T-helper 17 cell (primary cell): ENCODE data around the gene CECR2. TPM values are rescaled to one million over a fixed set of nuclear protein-coding genes. Genes with fewer than 3 reads are reported as not detected.

Experiments
- ATAC-seq: fragments of 150-1000 bp; cut with Tn5 transposase; 2 replicates; pipeline ENCODE4 v1.10.0; 2021; ENCODE audit warnings: mild to moderate bottlenecking, moderate library complexity
- DNase-seq, 3 donors: peaks; one replicate each; pipeline versions ENCODE4 v3.0.0 to v3.0.0-alpha.2; 2020 to 2021
- H3K9me3 ChIP-seq: one replicate; pipeline ENCODE4 v1.7.0; 2013; ENCODE audit warnings: low read length, mild to moderate bottlenecking; ENCODE audit not compliant: control insufficient read depth, poor library complexity, severe bottlenecking
- H3K27ac Mint-ChIP-seq: one replicate; pipeline ENCODE4 v1.8.0; 2022; ENCODE audit warnings: mild to moderate bottlenecking, moderate library complexity, mixed read lengths
- H3K27me3 Mint-ChIP-seq: one replicate; pipeline ENCODE4 v1.8.0; 2022; ENCODE audit warnings: mixed read lengths
- H3K36me3 Mint-ChIP-seq: one replicate; pipeline ENCODE4 v1.8.0; 2022; ENCODE audit warnings: low read depth, mixed read lengths
- H3K4me1 Mint-ChIP-seq: one replicate; pipeline ENCODE4 v1.8.0; 2022; ENCODE audit warnings: mild to moderate bottlenecking, mixed read lengths
- H3K4me3 Mint-ChIP-seq: one replicate; pipeline ENCODE4 v1.8.0; 2022; ENCODE audit warnings: mild to moderate bottlenecking, moderate library complexity, mixed read lengths
- total RNA-seq, 4 donors: library from RNA in 2 of 4; stranded (reverse) in 2 of 4; gene quantifications; one replicate each; pipeline ENCODE4 v1.2.3 and lab custom pipeline; 2022 to 2026

The CECR2 gene
- total RNA-seq, 2 donors from 2014 or later, result 0.29 TPM; not detected in 1

DNA sequence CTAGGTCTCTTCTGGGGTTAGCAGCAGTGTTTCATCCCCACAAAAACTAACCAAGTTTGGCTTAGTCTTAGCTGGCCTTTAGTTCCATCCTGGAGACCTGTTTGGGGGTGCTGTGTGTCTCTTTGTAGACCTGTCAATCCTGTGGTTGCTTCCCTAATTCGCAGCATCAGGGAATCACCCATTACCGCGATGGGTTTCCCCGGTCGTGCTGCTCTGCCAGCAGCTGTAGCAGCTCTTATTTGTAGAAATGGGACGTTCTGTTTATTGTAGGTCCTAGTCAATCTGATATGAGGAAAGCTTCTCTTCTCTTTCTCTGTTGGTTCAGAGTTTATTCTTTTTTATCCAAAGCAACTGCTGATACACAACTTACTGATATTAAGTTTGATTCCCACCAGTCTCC lies 91.6 kb downstream of the CECR2 start:
- peaks cover 2% of the 10 kb centered on the region for H3K4me1 Mint-ChIP-seq
- peaks cover 43% of the 10 kb centered on the region for H3K27me3 Mint-ChIP-seq
- H3K9me3 ChIP-seq, result no peaks in the 10 kb centered on the region
- no peaks in the 10 kb centered on the region for H3K36me3 Mint-ChIP-seq
- ATAC-seq, result no peak
- no peak for DNase-seq
- no peak overlapping the region for H3K4me3 Mint-ChIP-seq
- no peak overlapping the region for H3K27ac Mint-ChIP-seq

DNA sequence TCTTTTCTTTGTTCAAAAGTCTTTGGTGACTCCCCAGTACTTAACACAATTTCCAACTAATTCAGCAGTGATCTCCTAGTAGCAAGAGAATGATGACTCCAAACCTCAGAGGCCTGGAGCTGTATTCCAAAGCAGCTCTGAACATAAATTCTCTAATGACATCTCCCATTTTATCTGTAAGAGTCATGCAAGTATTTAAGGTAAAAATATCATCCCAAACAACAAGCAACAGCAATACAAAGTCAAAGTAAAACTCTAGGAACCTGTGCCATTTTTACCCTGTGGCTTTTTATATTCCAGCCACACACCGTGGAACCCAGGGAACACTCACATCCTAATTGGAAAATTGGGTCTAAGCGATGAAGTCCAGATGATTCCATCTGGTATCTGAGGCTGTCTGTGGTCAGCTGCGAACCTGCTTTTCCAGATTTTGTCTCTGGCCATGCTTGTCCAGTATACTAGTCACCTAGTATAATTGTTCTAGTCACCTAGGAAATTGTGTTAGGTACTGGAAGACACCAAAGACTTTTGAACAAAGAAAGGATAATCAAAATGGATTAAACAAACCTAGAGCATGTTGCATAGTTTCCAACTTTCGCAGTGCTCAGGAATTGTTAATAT lies 101.7 kb downstream of the CECR2 start:
- ATAC-seq (no peak), DNase-seq (no peak)
- no peaks in the 10 kb centered on the region for H3K9me3 ChIP-seq
- Mint-ChIP-seq H3K27ac (no peak overlapping the region), H3K4me1 (peaks cover 3% of the 10 kb centered on the region), H3K36me3 (peaks cover 7% of the 10 kb centered on the region), H3K4me3 (no peak overlapping the region), H3K27me3 (peaks cover 84% of the 10 kb centered on the region)

DNA sequence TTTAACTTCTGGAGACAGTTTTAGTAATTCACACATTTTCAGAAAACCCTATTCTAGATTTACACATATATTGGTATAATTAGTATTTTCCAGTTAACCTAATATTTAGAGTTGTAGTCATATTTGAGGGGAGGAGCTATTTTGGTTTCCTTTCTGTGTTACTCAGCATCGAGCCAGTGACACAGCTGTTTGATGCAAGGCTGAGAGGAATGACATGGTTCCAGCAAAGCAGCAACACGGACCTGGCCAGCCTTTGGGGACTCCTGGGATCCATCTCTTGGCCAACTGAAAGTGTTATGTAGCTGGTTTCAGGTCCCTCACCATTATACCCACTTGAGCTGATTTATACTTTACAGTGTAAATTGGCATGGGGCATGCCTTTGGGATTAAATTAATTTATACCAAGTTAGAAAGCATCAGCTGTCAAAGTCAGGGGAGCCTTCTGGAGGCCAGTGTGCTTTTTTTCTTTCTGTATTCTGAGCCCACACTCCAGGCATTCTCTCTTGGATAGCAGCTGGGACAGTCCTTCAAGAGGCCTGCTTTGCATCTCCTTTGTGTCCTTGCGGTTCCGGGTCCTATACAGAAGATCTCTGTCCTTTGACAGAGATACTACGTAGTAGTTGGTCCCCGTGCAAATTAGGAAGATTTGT lies 102.8 kb downstream of the CECR2 start:
- Mint-ChIP-seq H3K27me3 (peaks cover 85% of the 10 kb centered on the region), H3K36me3 (peaks cover 8% of the 10 kb centered on the region), H3K4me3 (no peak overlapping the region), H3K27ac (no peak overlapping the region), H3K4me1 (peaks cover 5% of the 10 kb centered on the region)
- DNase-seq, result no peak
- no peak for ATAC-seq
- H3K9me3 ChIP-seq, result no peaks in the 10 kb centered on the region

DNA sequence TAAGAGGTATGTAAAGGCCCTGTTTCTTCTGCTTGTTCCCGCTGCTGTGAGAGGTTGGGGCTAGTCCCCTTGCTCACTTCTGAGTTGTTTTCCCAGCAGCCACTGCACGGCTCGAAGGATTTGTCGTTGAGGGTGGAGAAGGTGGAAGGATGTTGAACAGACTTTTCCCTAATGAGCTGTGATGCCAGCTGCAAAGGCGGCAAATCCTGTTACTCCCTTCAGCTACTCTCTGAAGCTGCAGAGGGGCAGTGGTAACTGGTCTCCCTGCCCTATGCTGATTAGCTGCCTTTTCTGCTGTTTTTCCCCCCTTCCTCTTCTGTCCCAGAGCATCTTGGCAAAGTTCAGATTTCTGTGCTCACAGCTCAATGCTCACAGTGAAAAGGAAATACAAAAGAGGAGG lies 103.7 kb downstream of the CECR2 start:
- H3K4me3 Mint-ChIP-seq, result no peak overlapping the region
- H3K4me1 Mint-ChIP-seq, result peaks cover 5% of the 10 kb centered on the region
- H3K36me3 Mint-ChIP-seq, result peaks cover 8% of the 10 kb centered on the region
- no peak for ATAC-seq
- peaks cover 85% of the 10 kb centered on the region for H3K27me3 Mint-ChIP-seq
- H3K9me3 ChIP-seq, result no peaks in the 10 kb centered on the region
- H3K27ac Mint-ChIP-seq, result no peak overlapping the region
- no peak for DNase-seq

DNA sequence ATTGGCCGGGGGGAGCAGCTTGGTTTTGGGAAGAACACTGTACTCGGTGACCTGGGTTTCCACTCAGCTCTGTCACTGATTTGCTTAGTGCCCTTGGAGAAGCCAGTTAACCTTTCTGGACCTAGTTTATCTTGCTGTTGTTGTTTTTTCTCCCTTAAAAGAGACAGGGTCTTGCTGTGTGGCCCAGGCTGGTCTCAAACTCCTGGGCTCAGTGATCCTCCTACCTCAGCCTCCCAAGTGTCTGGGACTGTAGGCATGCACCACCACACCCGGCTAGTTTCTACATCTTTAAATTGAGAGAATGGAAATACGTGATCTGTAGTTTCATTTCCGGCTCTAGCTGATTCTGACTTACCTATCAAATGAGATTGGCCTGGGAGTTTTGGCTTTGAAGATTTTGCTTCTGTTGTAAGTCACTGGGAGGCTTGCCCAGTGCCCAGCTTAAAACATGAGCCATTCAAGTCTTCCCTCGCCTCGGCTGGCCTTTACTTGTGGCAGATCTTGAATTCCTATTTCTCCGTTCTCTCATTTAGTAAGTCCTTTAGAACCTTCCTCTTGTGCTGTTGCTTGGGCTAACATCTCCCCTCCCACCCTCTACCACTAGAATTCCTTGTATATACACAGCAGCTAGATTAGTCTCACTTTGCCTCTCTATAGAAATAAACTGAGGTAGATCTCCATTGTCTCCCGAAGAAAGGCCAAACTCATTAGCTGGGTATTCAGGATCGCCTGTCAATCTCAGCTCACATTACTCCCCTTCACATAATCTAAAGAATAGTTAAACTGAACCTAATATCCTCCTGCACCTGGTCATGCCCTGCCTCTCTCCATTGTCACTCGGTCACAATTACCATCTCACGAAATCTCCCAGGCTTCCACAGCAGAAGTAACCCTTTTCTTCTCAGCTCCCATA lies 106.3 kb downstream of the CECR2 start:
- ATAC-seq, result no peak
- Mint-ChIP-seq H3K36me3 (peaks cover 4% of the 10 kb centered on the region), H3K27ac (no peak overlapping the region), H3K4me1 (peaks cover 5% of the 10 kb centered on the region), H3K27me3 (peaks cover 76% of the 10 kb centered on the region), H3K4me3 (no peak overlapping the region)
- no peak for DNase-seq
- H3K9me3 ChIP-seq, result no peaks in the 10 kb centered on the region

DNA sequence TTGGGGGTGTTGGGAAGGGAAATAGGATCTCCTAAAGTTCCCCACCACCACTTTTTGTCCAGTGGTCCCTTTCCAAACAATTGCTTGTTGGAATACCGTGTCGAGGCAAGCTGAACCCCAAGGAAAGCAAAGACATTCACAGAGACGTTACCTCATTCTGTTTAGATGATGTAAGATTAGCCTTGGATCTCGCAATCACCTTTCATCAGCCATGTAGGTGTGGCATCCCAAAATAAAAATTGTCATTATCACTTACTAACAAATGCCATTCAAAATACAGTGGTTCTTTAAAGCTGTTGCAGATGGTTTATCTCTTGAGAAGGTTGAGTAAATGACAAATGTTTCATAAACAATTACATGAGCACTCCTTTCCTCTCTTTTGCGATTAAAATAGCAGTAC lies 107.6 kb downstream of the CECR2 start:
- Mint-ChIP-seq H3K27me3 (peaks cover 64% of the 10 kb centered on the region), H3K4me3 (no peak overlapping the region), H3K4me1 (peaks cover 2% of the 10 kb centered on the region), H3K27ac (no peak overlapping the region), H3K36me3 (peaks cover 2% of the 10 kb centered on the region)
- no peaks in the 10 kb centered on the region for H3K9me3 ChIP-seq
- ATAC-seq (no peak), DNase-seq (no peak)

DNA sequence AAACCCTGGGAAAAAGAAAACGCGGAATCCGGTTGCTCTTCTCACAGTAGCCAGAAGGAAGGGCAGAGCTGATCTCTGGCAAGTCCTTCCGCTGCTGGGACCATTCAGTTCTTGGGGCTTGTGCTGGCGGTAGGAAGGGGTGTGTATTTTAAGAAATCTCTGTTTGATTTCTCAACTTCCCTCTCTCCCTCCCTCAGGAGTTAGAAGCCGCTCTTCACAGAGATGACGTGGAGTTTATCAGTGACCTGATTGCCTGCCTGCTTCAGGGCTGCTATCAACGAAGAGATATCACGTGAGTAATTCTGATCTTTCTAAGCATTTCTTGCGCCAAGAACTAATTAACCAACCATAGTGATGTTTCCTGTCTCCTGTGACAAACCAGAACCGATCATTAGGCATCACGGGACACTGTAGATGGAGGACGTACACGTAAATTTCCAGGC lies 108.2 kb downstream of the CECR2 start:
- Mint-ChIP-seq H3K27me3 (peaks cover 61% of the 10 kb centered on the region), H3K4me1 (peaks cover 2% of the 10 kb centered on the region), H3K4me3 (no peak overlapping the region), H3K36me3 (peaks cover 2% of the 10 kb centered on the region), H3K27ac (no peak overlapping the region)
- H3K9me3 ChIP-seq, result no peaks in the 10 kb centered on the region
- no peak for DNase-seq
- no peak for ATAC-seq

DNA sequence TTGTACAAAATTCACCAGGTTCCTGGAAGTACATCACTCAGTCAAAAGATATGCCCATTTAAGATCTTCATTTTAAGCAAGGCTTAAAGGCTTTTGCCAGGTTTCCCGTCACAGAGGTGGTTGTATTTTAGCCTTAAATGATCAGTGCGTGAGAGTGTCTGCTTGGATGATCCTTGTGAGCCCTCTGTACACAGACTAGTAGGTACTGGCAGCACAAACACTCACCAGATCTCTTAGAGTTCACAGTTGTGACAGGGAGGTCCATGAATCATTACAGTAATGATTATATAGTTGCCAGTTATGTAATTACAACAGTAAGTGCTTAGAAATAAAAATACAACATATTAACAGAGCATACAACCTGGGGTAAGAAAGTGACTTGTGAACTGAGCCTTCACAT lies 109.9 kb downstream of the CECR2 start:
- Mint-ChIP-seq H3K4me1 (peaks cover 2% of the 10 kb centered on the region), H3K27me3 (peaks cover 49% of the 10 kb centered on the region), H3K36me3 (peaks cover 2% of the 10 kb centered on the region), H3K27ac (no peak overlapping the region), H3K4me3 (no peak overlapping the region)
- no peak for ATAC-seq
- no peak for DNase-seq
- no peaks in the 10 kb centered on the region for H3K9me3 ChIP-seq

DNA sequence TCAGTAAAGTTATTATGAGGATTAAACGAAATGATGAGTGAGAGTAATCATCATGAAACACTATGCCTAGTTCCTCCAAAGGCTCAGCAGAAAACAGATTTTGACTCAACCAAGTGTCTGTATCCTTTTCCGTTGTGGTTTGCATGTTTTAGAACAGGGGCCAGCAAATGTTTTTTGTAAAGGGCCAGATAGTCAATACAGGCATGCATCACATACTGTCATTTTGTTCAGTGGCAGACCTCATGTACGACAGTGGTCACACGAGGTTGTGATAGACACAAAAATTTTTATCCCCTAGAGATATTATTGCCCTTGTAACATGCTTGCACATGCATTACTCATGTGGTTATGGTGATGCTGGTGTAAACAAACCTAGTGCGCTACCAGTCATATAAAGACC lies 112.2 kb downstream of the CECR2 start:
- Mint-ChIP-seq H3K36me3 (no peaks in the 10 kb centered on the region), H3K4me3 (no peak overlapping the region), H3K27ac (no peak overlapping the region), H3K27me3 (peaks cover 34% of the 10 kb centered on the region), H3K4me1 (no peaks in the 10 kb centered on the region)
- DNase-seq (no peak), ATAC-seq (no peak)
- H3K9me3 ChIP-seq, result no peaks in the 10 kb centered on the region

DNA sequence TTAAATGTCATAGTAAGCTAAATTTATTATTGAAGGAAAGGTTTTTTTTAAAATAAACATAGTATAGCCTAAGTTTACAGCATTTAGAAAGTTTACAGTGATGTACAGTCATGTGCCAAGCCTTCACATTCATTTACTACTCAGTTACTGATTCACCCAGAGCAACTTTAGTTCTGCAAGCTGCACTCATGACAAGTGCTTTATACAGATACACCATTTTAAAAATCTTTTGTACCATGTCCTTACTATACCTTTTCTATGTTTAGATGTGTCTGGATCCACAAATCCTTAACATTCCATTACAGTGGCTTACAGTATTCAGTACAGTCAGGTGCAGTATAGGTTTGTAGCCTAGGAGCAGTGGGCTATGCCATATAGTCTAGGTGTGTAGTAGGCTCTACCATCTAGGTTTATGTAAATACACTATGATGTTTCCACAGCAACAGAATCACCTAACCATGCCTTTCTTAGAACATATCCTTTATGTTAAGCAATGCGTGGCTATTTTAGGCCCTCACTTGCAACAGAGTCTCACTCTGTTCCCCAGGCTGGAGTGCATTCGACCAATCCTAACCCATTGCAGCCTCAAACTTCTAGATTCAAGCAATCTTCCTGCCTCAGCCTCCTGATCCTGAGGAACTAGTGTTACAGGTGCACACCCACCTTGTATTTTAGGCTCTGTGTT lies 114.6 kb downstream of the CECR2 start:
- H3K9me3 ChIP-seq, result no peaks in the 10 kb centered on the region
- peaks cover 13% of the 10 kb centered on the region for H3K27me3 Mint-ChIP-seq
- DNase-seq, result no peak
- H3K4me3 Mint-ChIP-seq, result no peak overlapping the region
- H3K36me3 Mint-ChIP-seq, result no peaks in the 10 kb centered on the region
- no peak overlapping the region for H3K27ac Mint-ChIP-seq
- H3K4me1 Mint-ChIP-seq, result no peaks in the 10 kb centered on the region
- ATAC-seq, result no peak

DNA sequence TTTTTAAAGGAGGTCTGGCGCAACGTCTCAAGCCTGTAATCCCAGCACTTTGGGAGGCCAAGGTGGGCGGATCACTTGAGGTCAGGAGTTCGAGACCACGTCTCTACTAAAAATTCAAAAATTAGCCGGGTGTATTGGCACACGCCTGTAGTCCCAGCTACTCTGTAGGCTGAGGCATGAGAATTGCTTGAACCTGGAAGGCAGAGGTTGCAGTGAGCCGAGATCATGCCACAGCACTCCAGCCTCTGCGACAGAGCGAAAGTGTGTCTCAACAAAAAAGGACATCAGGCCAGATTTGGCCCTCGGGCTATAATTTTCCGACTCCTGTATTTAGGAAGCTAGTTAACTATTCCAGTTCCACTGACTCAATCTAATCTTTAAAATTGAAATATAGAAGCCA lies 115.3 kb downstream of the CECR2 start:
- no peak for ATAC-seq
- H3K4me3 Mint-ChIP-seq, result no peak overlapping the region

DNA sequence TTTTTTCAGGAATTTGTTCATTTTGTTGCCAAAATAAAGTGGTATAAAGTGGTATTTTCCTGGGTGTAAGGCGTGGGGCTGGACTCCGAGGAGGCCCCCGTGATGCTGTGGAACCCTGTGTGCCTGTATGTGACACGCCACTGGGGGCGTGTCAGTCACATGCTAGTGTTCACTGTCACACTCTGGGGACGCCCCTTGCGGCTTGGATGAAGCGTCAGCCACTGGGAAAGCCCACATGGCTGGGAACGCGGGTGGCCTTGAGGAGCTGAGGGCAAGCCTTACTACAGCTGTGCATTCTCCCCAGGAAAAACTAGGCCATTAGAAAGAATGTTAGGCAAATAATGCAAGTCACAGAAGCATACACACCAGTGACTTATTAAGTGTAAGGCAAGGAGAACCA lies 117.1 kb downstream of the CECR2 start:
- no peaks in the 10 kb centered on the region for H3K36me3 Mint-ChIP-seq
- no peak for DNase-seq
- no peak overlapping the region for H3K27ac Mint-ChIP-seq
- no peak overlapping the region for H3K4me3 Mint-ChIP-seq
- no peaks in the 10 kb centered on the region for H3K9me3 ChIP-seq
- peaks cover 10% of the 10 kb centered on the region for H3K27me3 Mint-ChIP-seq
- no peak for ATAC-seq
- H3K4me1 Mint-ChIP-seq, result no peaks in the 10 kb centered on the region

More for the DNA sequence above, 115.3 kb downstream of the CECR2 start:
- H3K27me3 Mint-ChIP-seq, result peaks cover 10% of the 10 kb centered on the region
- H3K36me3 Mint-ChIP-seq, result no peaks in the 10 kb centered on the region
- H3K27ac Mint-ChIP-seq, result no peak overlapping the region
- no peak for DNase-seq
- H3K9me3 ChIP-seq, result no peaks in the 10 kb centered on the region
- no peaks in the 10 kb centered on the region for H3K4me1 Mint-ChIP-seq

DNA sequence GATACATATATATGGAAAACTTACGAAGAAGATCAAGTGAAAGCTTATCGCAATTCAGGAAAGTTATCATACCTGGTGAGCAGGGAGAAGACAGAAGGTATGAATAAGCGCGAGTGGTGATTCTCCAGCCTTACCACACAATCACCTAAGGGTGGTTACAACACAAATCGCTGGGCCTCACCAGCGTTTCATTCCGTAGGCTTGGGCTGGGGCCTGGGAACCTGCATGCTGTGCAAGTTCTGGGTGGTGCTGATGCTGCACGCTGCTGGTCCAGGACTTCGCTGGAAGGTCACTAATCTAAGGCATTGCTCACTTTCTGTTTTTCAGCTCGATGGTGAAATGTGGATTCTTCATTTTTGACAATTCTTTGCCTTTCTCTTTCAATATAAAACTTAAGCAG lies 117.5 kb downstream of the CECR2 start:
- Mint-ChIP-seq H3K27ac (no peak overlapping the region), H3K4me1 (no peaks in the 10 kb centered on the region), H3K4me3 (no peak overlapping the region), H3K27me3 (peaks cover 10% of the 10 kb centered on the region), H3K36me3 (no peaks in the 10 kb centered on the region)
- no peak for ATAC-seq
- no peaks in the 10 kb centered on the region for H3K9me3 ChIP-seq
- no peak for DNase-seq
